DOHH2 (cell line): Measurements from ENCODE around the gene CSMD2.

Experiments used
- H3F3A ChIP-seq: fragments of 200-600 bp; sonication (generic), shearing (Covaris generic); 2 replicates; pipeline ENCODE4 v1.6.0; 2016; ENCODE audit warnings: antibody characterized with exemption, mild to moderate bottlenecking; ENCODE audit not compliant: control insufficient read depth, insufficient read depth
- H3K27ac ChIP-seq: fragments of 200-600 bp; sonication (generic); 2 replicates; pipeline ENCODE4 v1.5.1; 2014; ENCODE audit warnings: low read depth, mild to moderate bottlenecking, low read length, moderate library complexity
- H3K27me3 ChIP-seq: fragments of 200-600 bp; sonication (generic); 2 replicates; pipeline ENCODE4 v1.6.1; 2014; ENCODE audit warnings: mild to moderate bottlenecking, low read length, mixed read lengths; ENCODE audit not compliant: control insufficient read depth
- H3K36me3 ChIP-seq: fragments of 200-600 bp; sonication (generic); 2 replicates; pipeline ENCODE4 v1.6.1; 2014; ENCODE audit warnings: mild to moderate bottlenecking, low read length, moderate library complexity, mixed read lengths; ENCODE audit not compliant: control insufficient read depth
- H3K4me1 ChIP-seq: fragments of 200-600 bp; sonication (generic); 2 replicates; pipeline ENCODE4 v1.6.1; 2014; ENCODE audit warnings: mild to moderate bottlenecking, low read length, mixed read lengths; ENCODE audit not compliant: control insufficient read depth
- H3K4me2 ChIP-seq: fragments of 200-600 bp; sonication (generic); 2 replicates; pipeline ENCODE4 v1.6.0; 2014; ENCODE audit warnings: mild to moderate bottlenecking, low read length, moderate library complexity
- H3K4me3 ChIP-seq: fragments of 200-600 bp; sonication (generic); 2 replicates; pipeline ENCODE4 v1.5.1; 2014; ENCODE audit warnings: mild to moderate bottlenecking, low read length, mixed read lengths
- H3K79me2 ChIP-seq: fragments of 200-600 bp; sonication (generic); 2 replicates; pipeline ENCODE4 v1.6.1; 2014; ENCODE audit warnings: mild to moderate bottlenecking, low read length, mixed read lengths; ENCODE audit not compliant: control insufficient read depth
- H3K9me2 ChIP-seq: fragments of 200-600 bp; sonication (generic); replicated peaks from 2 replicates; pipeline ENCODE4 v1.6.1; 2014; ENCODE audit warnings: mild to moderate bottlenecking, low read length, mixed read lengths; ENCODE audit not compliant: control insufficient read depth
- H3K9me3 ChIP-seq: fragments of 200-600 bp; sonication (generic); 2 replicates; pipeline ENCODE4 v1.6.1; 2014; ENCODE audit warnings: antibody characterized with exemption, low read length, mixed read lengths; ENCODE audit not compliant: control insufficient read depth, insufficient read depth
- H4K20me1 ChIP-seq: fragments of 200-600 bp; sonication (generic); 2 replicates; pipeline ENCODE4 v1.6.0; 2014; ENCODE audit warnings: low read depth, mild to moderate bottlenecking, antibody characterized with exemption, low read length, moderate library complexity; ENCODE audit not compliant: control insufficient read depth, insufficient read depth
- EZH2phosphoT487 ChIP-seq: fragments of 200-600 bp; sonication (generic); IDR thresholded peaks from 2 replicates; pipeline ENCODE4 v1.6.1; 2017; ENCODE audit warnings: borderline replicate concordance, mild to moderate bottlenecking, antibody characterized with exemption, low read length, moderate library complexity, mixed read lengths
- TF ChIP-seq, protein P1 (sequence below): fragments of 200-600 bp; sonication (generic); IDR thresholded peaks from one replicate; pipeline ENCODE4 v1.5.1; 2014; ENCODE audit warnings: antibody characterized with exemption, mild to moderate bottlenecking, low read depth, low read length; ENCODE audit not compliant: poor library complexity, severe bottlenecking

CSMD2 gene

DNA sequence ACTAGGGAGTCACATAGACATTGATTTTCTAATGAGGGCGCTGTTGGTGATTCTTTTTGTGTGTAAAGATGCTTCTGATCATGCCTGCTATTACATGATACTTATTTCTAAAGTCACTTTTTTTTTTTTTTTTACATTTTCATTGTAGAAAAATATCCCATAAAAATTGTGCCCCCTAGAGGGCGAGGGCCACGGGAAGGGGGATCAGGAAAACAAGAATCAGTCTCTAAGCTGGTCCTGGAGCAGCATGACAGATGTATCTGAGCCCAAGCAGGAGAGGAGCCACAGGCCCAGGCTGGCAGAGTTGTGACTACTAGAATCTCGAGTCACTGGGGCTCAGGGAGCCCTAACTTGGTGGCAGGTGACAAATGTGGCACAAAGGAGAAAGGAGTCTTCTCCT lies 664.5 kb downstream of the CSMD2 start:
- Histone ChIP-seq H4K20me1 (no peaks in the 10 kb centered on the region), H3K36me3 (peaks cover 3% of the 10 kb centered on the region; the same call in 1 of the 2 replicates), H3K9me2 (no peaks in the 10 kb centered on the region), H3F3A (no peaks in the 10 kb centered on the region), H3K27ac (no peak overlapping the region), H3K9me3 (peaks cover 5% of the 10 kb centered on the region; the same call in 1 of the 2 replicates), H3K4me1 (peaks cover 14% of the 10 kb centered on the region), H3K79me2 (no peaks in the 10 kb centered on the region), H3K4me3 (no peak overlapping the region), H3K4me2 (peak overlapping the region; percentile 14; the same call in 1 of the 2 replicates), H3K27me3 (no peaks in the 10 kb centered on the region)
- TF ChIP-seq EZH2phosphoT487, result no peak
- TF ChIP-seq, protein P1, sequence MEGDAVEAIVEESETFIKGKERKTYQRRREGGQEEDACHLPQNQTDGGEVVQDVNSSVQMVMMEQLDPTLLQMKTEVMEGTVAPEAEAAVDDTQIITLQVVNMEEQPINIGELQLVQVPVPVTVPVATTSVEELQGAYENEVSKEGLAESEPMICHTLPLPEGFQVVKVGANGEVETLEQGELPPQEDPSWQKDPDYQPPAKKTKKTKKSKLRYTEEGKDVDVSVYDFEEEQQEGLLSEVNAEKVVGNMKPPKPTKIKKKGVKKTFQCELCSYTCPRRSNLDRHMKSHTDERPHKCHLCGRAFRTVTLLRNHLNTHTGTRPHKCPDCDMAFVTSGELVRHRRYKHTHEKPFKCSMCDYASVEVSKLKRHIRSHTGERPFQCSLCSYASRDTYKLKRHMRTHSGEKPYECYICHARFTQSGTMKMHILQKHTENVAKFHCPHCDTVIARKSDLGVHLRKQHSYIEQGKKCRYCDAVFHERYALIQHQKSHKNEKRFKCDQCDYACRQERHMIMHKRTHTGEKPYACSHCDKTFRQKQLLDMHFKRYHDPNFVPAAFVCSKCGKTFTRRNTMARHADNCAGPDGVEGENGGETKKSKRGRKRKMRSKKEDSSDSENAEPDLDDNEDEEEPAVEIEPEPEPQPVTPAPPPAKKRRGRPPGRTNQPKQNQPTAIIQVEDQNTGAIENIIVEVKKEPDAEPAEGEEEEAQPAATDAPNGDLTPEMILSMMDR, result peak; percentile 54

DNA sequence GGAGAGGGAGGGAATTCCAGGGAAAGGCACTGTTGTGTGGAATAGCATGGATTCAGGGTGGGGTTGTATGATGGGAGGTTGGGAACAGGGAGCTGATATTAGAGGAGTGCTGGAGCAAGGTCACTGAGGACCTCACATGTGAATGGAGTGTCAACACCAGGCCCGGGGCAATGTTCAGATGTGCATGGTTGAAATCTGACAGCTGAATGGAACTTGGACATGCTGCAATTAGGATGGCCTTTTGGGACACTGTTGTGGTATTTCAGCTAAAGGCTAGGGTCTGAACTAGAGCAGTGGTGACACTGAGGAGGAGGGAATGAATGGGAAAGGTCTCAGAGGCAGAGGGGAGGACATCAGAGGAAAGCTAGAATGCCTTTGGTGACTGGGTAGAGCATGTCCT lies 667.6 kb downstream of the CSMD2 start:
- H3K9me3 ChIP-seq, result peaks cover 32% of the 10 kb centered on the region
- no peaks in the 10 kb centered on the region for H3K79me2 ChIP-seq
- peaks cover 32% of the 10 kb centered on the region for H3K36me3 ChIP-seq
- H3K27me3 ChIP-seq, result no peaks in the 10 kb centered on the region
- H3K4me2 ChIP-seq, result no peak overlapping the region
- H3K27ac ChIP-seq, result no peak overlapping the region
- TF ChIP-seq, protein P1, result no peak
- TF ChIP-seq EZH2phosphoT487, result no peak
- H3K4me1 ChIP-seq, result peaks cover 14% of the 10 kb centered on the region
- H4K20me1 ChIP-seq, result no peaks in the 10 kb centered on the region
- no peaks in the 10 kb centered on the region for H3F3A ChIP-seq
- H3K9me2 ChIP-seq, result no peaks in the 10 kb centered on the region
- H3K4me3 ChIP-seq, result no peak overlapping the region

DNA sequence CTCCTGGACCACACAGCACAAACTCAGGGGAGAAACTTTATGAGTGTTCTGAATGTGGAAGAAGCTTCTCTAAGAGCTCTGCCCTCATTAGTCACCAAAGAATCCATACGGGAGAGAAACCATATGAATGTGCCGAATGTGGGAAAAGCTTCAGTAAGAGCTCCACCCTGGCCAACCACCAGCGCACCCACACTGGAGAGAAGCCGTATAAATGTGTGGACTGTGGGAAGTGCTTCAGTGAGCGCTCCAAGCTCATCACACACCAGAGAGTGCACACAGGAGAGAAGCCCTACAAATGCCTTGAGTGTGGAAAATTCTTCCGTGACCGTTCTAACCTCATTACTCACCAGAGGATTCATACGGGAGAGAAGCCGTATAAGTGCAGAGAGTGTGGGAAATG lies 670.1 kb downstream of the CSMD2 start:
- H3K36me3 ChIP-seq, result peaks cover 54% of the 10 kb centered on the region
- H3K4me3 ChIP-seq, result no peak overlapping the region
- no peaks in the 10 kb centered on the region for H3K4me1 ChIP-seq
- H3K9me2 ChIP-seq, result no peaks in the 10 kb centered on the region
- H3K4me2 ChIP-seq, result no peak overlapping the region
- TF ChIP-seq, protein P1, result no peak
- TF ChIP-seq EZH2phosphoT487, result no peak
- H3K27me3 ChIP-seq, result no peaks in the 10 kb centered on the region
- H3K27ac ChIP-seq, result no peak overlapping the region
- H4K20me1 ChIP-seq, result no peaks in the 10 kb centered on the region
- peaks cover 32% of the 10 kb centered on the region for H3K9me3 ChIP-seq
- H3K79me2 ChIP-seq, result no peaks in the 10 kb centered on the region
- H3F3A ChIP-seq, result no peaks in the 10 kb centered on the region
